Neural cell (in vitro differentiated cells): ENCODE measurements around the gene PYGL. TPM values are rescaled to one million over a fixed set of nuclear protein-coding genes. Genes with fewer than 3 reads are reported as not detected.

ENCODE experiments used
- H2AFZ ChIP-seq: fragments of 200-600, 300-800 bp; sonication (generic), shearing (Covaris generic); 2 replicates; pipeline ENCODE4 v1.6.0; 2014; ENCODE audit warnings: low read depth, mild to moderate bottlenecking, antibody characterized with exemption, low read length, moderate library complexity
- H3F3A ChIP-seq: fragments of 200-600 bp; shearing (Covaris generic); 2 replicates; pipeline ENCODE4 v1.6.1; 2016; ENCODE audit warnings: mild to moderate bottlenecking, moderate library complexity, mixed read lengths, antibody characterized with exemption, low read length; ENCODE audit not compliant: insufficient read depth, poor library complexity, severe bottlenecking
- H3K27ac ChIP-seq: fragments of 200-600, 300-800 bp; sonication (generic), shearing (Covaris generic); 2 replicates; pipeline ENCODE4 v1.5.1; 2014; ENCODE audit warnings: mild to moderate bottlenecking, low read length, moderate library complexity
- H3K27me3 ChIP-seq: fragments of 300-800, 200-600 bp; sonication (generic), shearing (Covaris generic); 2 replicates; pipeline ENCODE4 v1.6.0; 2014; ENCODE audit warnings: mild to moderate bottlenecking, low read depth, low read length, moderate library complexity; ENCODE audit not compliant: insufficient read depth
- H3K36me3 ChIP-seq: fragments of 300-800, 200-600 bp; sonication (generic), shearing (Covaris generic); 2 replicates; pipeline ENCODE4 v1.5.1; 2014; ENCODE audit warnings: mild to moderate bottlenecking, antibody characterized with exemption, low read length, moderate library complexity; ENCODE audit not compliant: insufficient read depth
- H3K4me2 ChIP-seq: fragments of 300-800, 200-600 bp; sonication (generic), shearing (Covaris generic); 2 replicates; pipeline ENCODE4 v1.6.0; 2014; ENCODE audit warnings: mild to moderate bottlenecking, low read length
- H3K4me3 ChIP-seq: fragments of 300-800, 200-600 bp; sonication (generic), shearing (Covaris generic); 2 replicates; pipeline ENCODE4 v1.5.1; 2014; ENCODE audit warnings: mild to moderate bottlenecking, low read length, moderate library complexity
- H3K79me2 ChIP-seq: fragments of 200-600 bp; shearing (Covaris generic); replicated peaks from 2 replicates; pipeline ENCODE4 v1.6.0; 2014; ENCODE audit warnings: mild to moderate bottlenecking, low read length, moderate library complexity; ENCODE audit not compliant: insufficient read depth
- H3K9ac ChIP-seq: fragments of 300-800, 200-600 bp; sonication (generic), shearing (Covaris generic); 2 replicates; pipeline ENCODE4 v1.6.1; 2016; ENCODE audit warnings: mild to moderate bottlenecking, low read length, mixed read lengths
- H3K9me2 ChIP-seq: fragments of 200-600 bp; shearing (Covaris generic); 2 replicates; pipeline ENCODE4 v1.6.1; 2016; ENCODE audit warnings: mild to moderate bottlenecking, low read length, mixed read lengths; ENCODE audit not compliant: insufficient read depth
- H3K9me3 ChIP-seq: fragments of 200-600, 300-800 bp; sonication (generic), shearing (Covaris generic); 2 replicates; pipeline ENCODE4 v1.6.1; 2016; ENCODE audit warnings: mild to moderate bottlenecking, mixed run types, low read length, moderate library complexity, mixed read lengths
- H4K20me1 ChIP-seq: fragments of 200-600 bp; shearing (Covaris generic); 2 replicates; pipeline ENCODE4 v1.6.1; 2016; ENCODE audit warnings: mild to moderate bottlenecking, mixed run types; ENCODE audit not compliant: insufficient read depth
- EP300 ChIP-seq: fragments of 450-650 bp; conservative IDR thresholded peaks from 2 replicates; pipeline ENCODE4 v1.6.1; 2014; ENCODE audit warnings: antibody characterized with exemption, mild to moderate bottlenecking, moderate library complexity; ENCODE audit not compliant: poor library complexity, severe bottlenecking
- EZH2 ChIP-seq: fragments of 200-600, 300-800 bp; shearing (Covaris generic), sonication (generic); IDR thresholded peaks from 2 replicates; pipeline ENCODE4 v1.6.1; 2014; ENCODE audit warnings: antibody characterized with exemption, low read length, borderline replicate concordance, mild to moderate bottlenecking; ENCODE audit not compliant: insufficient read depth, poor library complexity, severe bottlenecking
- MXI1 ChIP-seq: fragments of 450-650 bp; conservative IDR thresholded peaks from 2 replicates; pipeline ENCODE4 v1.6.1; 2014; ENCODE audit warnings: antibody characterized with exemption, mild to moderate bottlenecking; ENCODE audit not compliant: poor library complexity, severe bottlenecking
- POLR2AphosphoS5 ChIP-seq: IDR thresholded peaks from 2 replicates; pipeline ENCODE4 v1.6.1; 2012
- RAD21 ChIP-seq: fragments of 450-650 bp; conservative IDR thresholded peaks from 2 replicates; pipeline ENCODE4 v1.6.1; 2014; ENCODE audit warnings: antibody characterized with exemption, mild to moderate bottlenecking, moderate library complexity
- SMC3 ChIP-seq: fragments of 450-650 bp; conservative IDR thresholded peaks from 2 replicates; pipeline ENCODE4 v1.6.1; 2014; ENCODE audit warnings: antibody characterized with exemption, mild to moderate bottlenecking, moderate library complexity; ENCODE audit not compliant: poor library complexity
- TAF1 ChIP-seq: IDR thresholded peaks from 2 replicates; pipeline ENCODE4 v1.6.1; 2012; ENCODE audit warnings: low read depth
- polyA plus RNA-seq: library from polyadenylated mRNA; depleted of rRNA; stranded (reverse); fragments of >200 nt; gene quantifications from 2 replicates; pipeline ENCODE4 v1.2.3, GENCODE V29; 2014
- TF ChIP-seq, protein P1 (sequence below): IDR thresholded peaks from 2 replicates; pipeline ENCODE4 v1.6.1; 2012; ENCODE audit warnings: borderline replicate concordance
- TF ChIP-seq, protein P2 (sequence below): fragments of 450-650 bp; IDR thresholded peaks from 2 replicates; pipeline ENCODE4 v1.5.1; 2014; ENCODE audit warnings: antibody characterized with exemption, mild to moderate bottlenecking, moderate library complexity; ENCODE audit not compliant: poor library complexity, severe bottlenecking

The PYGL gene
- polyA plus RNA-seq, 1 donor from 2014 or later = not detected

- TF ChIP-seq POLR2AphosphoS5 = no peak
Observed at GRCh38 chr14:50964683-50965390, 20.6 kb upstream of the PYGL start (continued).

GRCh38 chr14:50963919-50964318, 19.6 kb upstream of the PYGL start:
- Histone ChIP-seq H3K79me2 (no peaks in the 10 kb centered on the region), H3K9me2 (no peaks in the 10 kb centered on the region), H2AFZ (no peak overlapping the region), H3K27ac (no peak overlapping the region), H3K9ac (no peak overlapping the region), H3K4me2 (no peak overlapping the region), H3K36me3 (no peaks in the 10 kb centered on the region), H4K20me1 (no peaks in the 10 kb centered on the region), H3K9me3 (no peaks in the 10 kb centered on the region), H3K27me3 (no peaks in the 10 kb centered on the region), H3K4me3 (no peak overlapping the region), H3F3A (no peaks in the 10 kb centered on the region)
- TF ChIP-seq, protein P1, sequence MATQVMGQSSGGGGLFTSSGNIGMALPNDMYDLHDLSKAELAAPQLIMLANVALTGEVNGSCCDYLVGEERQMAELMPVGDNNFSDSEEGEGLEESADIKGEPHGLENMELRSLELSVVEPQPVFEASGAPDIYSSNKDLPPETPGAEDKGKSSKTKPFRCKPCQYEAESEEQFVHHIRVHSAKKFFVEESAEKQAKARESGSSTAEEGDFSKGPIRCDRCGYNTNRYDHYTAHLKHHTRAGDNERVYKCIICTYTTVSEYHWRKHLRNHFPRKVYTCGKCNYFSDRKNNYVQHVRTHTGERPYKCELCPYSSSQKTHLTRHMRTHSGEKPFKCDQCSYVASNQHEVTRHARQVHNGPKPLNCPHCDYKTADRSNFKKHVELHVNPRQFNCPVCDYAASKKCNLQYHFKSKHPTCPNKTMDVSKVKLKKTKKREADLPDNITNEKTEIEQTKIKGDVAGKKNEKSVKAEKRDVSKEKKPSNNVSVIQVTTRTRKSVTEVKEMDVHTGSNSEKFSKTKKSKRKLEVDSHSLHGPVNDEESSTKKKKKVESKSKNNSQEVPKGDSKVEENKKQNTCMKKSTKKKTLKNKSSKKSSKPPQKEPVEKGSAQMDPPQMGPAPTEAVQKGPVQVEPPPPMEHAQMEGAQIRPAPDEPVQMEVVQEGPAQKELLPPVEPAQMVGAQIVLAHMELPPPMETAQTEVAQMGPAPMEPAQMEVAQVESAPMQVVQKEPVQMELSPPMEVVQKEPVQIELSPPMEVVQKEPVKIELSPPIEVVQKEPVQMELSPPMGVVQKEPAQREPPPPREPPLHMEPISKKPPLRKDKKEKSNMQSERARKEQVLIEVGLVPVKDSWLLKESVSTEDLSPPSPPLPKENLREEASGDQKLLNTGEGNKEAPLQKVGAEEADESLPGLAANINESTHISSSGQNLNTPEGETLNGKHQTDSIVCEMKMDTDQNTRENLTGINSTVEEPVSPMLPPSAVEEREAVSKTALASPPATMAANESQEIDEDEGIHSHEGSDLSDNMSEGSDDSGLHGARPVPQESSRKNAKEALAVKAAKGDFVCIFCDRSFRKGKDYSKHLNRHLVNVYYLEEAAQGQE = no peak
- TF ChIP-seq EP300 (no peak), SMC3 (no peak), EZH2 (no peak), TAF1 (no peak), MXI1 (no peak), POLR2AphosphoS5 (no peak), RAD21 (no peak)
- TF ChIP-seq, protein P2, sequence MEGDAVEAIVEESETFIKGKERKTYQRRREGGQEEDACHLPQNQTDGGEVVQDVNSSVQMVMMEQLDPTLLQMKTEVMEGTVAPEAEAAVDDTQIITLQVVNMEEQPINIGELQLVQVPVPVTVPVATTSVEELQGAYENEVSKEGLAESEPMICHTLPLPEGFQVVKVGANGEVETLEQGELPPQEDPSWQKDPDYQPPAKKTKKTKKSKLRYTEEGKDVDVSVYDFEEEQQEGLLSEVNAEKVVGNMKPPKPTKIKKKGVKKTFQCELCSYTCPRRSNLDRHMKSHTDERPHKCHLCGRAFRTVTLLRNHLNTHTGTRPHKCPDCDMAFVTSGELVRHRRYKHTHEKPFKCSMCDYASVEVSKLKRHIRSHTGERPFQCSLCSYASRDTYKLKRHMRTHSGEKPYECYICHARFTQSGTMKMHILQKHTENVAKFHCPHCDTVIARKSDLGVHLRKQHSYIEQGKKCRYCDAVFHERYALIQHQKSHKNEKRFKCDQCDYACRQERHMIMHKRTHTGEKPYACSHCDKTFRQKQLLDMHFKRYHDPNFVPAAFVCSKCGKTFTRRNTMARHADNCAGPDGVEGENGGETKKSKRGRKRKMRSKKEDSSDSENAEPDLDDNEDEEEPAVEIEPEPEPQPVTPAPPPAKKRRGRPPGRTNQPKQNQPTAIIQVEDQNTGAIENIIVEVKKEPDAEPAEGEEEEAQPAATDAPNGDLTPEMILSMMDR = no peak

DNA sequence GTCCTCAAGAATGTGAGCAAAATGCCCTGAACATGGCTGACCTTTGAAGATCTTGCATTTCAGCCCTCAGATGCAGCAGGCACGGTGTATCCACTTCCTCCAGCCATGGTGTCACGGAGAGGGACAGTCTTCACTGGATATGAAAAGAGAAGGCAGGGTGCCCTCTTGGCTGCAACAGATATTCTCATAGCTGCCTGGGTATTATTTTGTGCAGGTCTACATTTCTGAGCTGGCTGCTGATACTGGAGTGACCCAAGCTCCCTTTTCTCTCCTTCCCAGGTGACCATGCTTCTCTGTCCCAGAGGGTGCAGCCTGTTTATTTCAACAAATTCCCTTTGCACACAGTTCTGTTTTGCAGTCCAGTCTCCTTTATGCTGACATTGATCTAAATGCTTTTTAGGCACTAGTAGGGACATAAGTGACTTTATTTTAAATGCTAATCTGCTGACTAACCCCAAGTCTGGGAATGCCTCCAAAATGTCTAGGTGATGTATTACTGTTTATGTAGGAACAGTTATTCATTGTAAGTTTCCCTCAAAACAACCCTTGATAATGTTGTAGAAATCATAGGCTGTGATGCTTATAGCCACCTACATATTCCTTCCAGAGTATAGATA, 17.4 kb upstream of the PYGL start:
- Histone ChIP-seq H3F3A (no peaks in the 10 kb centered on the region), H3K9ac (no peak overlapping the region), H3K79me2 (no peaks in the 10 kb centered on the region), H3K27me3 (no peaks in the 10 kb centered on the region), H3K4me2 (no peak overlapping the region), H3K9me2 (no peaks in the 10 kb centered on the region), H3K4me3 (no peak overlapping the region), H3K36me3 (no peaks in the 10 kb centered on the region), H3K9me3 (no peaks in the 10 kb centered on the region), H3K27ac (no peak overlapping the region), H2AFZ (no peak overlapping the region), H4K20me1 (no peaks in the 10 kb centered on the region)
- TF ChIP-seq EZH2 = no peak
- TF ChIP-seq, protein P1 = no peak
- no peak for TF ChIP-seq EP300
- TF ChIP-seq MXI1 = no peak
- TF ChIP-seq SMC3 = no peak
- TF ChIP-seq POLR2AphosphoS5 = no peak
- no peak for TF ChIP-seq RAD21
- TF ChIP-seq TAF1 = no peak
- TF ChIP-seq, protein P2 = no peak
